Frontal cortex (tissue), 4 donors: ENCODE data around the gene KAZN. TPM values are rescaled to one million over a fixed set of nuclear protein-coding genes. Genes with fewer than 3 reads are reported as not detected.

Source experiments
- DNase-seq, 2 donors: peaks; one replicate each; pipeline ENCODE4 v3.0.0; 2012; ENCODE audit warnings: low spot score in 2 of 2
- FAIRE-seq: peaks from 2 replicates; lab custom pipeline; 2012; peaks lifted over from hg19 to GRCh38; lab: Jason Lieb, UNC
- total RNA-seq: library from RNA; depleted of rRNA; stranded (reverse); fragments of >200 nt; gene quantifications from one replicate; pipeline ENCODE4 v1.2.3, GENCODE V29; 2014
- donor health status: control.
- donor health status: control.
- donor health status: control.

The KAZN gene
- total RNA-seq, 1 donor from 2014 or later: 17.1 TPM

- DNase-seq (no peak), FAIRE-seq (no peak)
These were observed 99.8 kb downstream of the KAZN start for GRCh38 chr1:14698314-14698713.

GRCh38 chr1:14699620-14700019, 101.1 kb downstream of the KAZN start:
- no peak for DNase-seq
- FAIRE-seq: no peak

- FAIRE-seq: no peak
These were observed 106.4 kb downstream of the KAZN start for GRCh38 chr1:14704846-14705245.

GRCh38 chr1:14705824-14706223, 107.3 kb downstream of the KAZN start:
- no peak for FAIRE-seq

More at GRCh38 chr1:14704846-14705245, 106.4 kb downstream of the KAZN start:
- no peak for DNase-seq

GRCh38 chr1:14706631-14707030, 108.1 kb downstream of the KAZN start:
- DNase-seq (no peak), FAIRE-seq (no peak)

More at GRCh38 chr1:14705824-14706223, 107.3 kb downstream of the KAZN start:
- DNase-seq: no peak

GRCh38 chr1:14707531-14708445, 109.3 kb downstream of the KAZN start:
- DNase-seq: no peak
- FAIRE-seq: no peak

GRCh38 chr1:14710331-14710730, 111.8 kb downstream of the KAZN start:
- FAIRE-seq: no peak
- no peak for DNase-seq

- DNase-seq: no peak
- no peak for FAIRE-seq
These were observed 113.7 kb downstream of the KAZN start for GRCh38 chr1:14712136-14712535.

GRCh38 chr1:14713077-14713476, 114.6 kb downstream of the KAZN start:
- FAIRE-seq (no peak), DNase-seq (no peak)

GRCh38 chr1:14715266-14715665, 116.8 kb downstream of the KAZN start:
- DNase-seq: no peak
- FAIRE-seq: no peak

- FAIRE-seq (no peak), DNase-seq (no peak)
These were observed 117.3 kb downstream of the KAZN start for GRCh38 chr1:14715802-14716201.

- no peak for DNase-seq
- no peak for FAIRE-seq
These were observed 118.0 kb downstream of the KAZN start for GRCh38 chr1:14716474-14716873.

- FAIRE-seq (no peak), DNase-seq (no peak)
These were observed 120.0 kb downstream of the KAZN start for GRCh38 chr1:14718476-14718875.

GRCh38 chr1:14723401-14723800, 124.9 kb downstream of the KAZN start:
- FAIRE-seq: no peak
- no peak for DNase-seq

- DNase-seq (no peak), FAIRE-seq (no peak)
These were observed 125.8 kb downstream of the KAZN start for GRCh38 chr1:14724246-14724645.

- DNase-seq (no peak), FAIRE-seq (no peak)
These were observed 126.2 kb downstream of the KAZN start for GRCh38 chr1:14724678-14725077.

GRCh38 chr1:14725238-14725637, 126.8 kb downstream of the KAZN start:
- no peak for FAIRE-seq

GRCh38 chr1:14725695-14726094, 127.2 kb downstream of the KAZN start:
- DNase-seq (no peak), FAIRE-seq (no peak)

More at GRCh38 chr1:14725238-14725637, 126.8 kb downstream of the KAZN start:
- no peak for DNase-seq

- DNase-seq (no peak), FAIRE-seq (no peak)
These were observed 128.1 kb downstream of the KAZN start for GRCh38 chr1:14726606-14727005.

GRCh38 chr1:14728516-14728915, 130.0 kb downstream of the KAZN start:
- FAIRE-seq (no peak), DNase-seq (no peak)

GRCh38 chr1:14732728-14733047, 134.2 kb downstream of the KAZN start:
- DNase-seq (no peak), FAIRE-seq (no peak)
